HuH-7 (cell line): ENCODE results near the gene SOCS2.

Experiments
- DNase-seq: peaks from one replicate; pipeline ENCODE4 v3.0.0; 2011; ENCODE audit warnings: low spot score

The SOCS2 gene

GRCh38 chr12:93567174-93567573, 5.3 kb upstream of the SOCS2 start:
- DNase-seq = no peak

GRCh38 chr12:93568091-93568490, 4.4 kb upstream of the SOCS2 start:
- no peak for DNase-seq

GRCh38 chr12:93569301-93569655, 3.2 kb upstream of the SOCS2 start:
- no peak for DNase-seq

- peak; percentile 89 for DNase-seq
These were observed 2.6 kb upstream of the SOCS2 start for GRCh38 chr12:93569656-93570551.

GRCh38 chr12:93570552-93571364, 1.7 kb upstream of the SOCS2 start:
- DNase-seq = peak; percentile 86

- peak; percentile 63 for DNase-seq
These were observed 1.0 kb upstream of the SOCS2 start for GRCh38 chr12:93571365-93571924.

GRCh38 chr12:93572712-93573551, 457 bp downstream of the SOCS2 start:
- peak; percentile 17 for DNase-seq

GRCh38 chr12:93573552-93574223, 1.2 kb downstream of the SOCS2 start:
- DNase-seq = peak; percentile 7

- DNase-seq = no peak
These were observed 4.7 kb downstream of the SOCS2 start for GRCh38 chr12:93577222-93577621.

- no peak for DNase-seq
These were observed 5.7 kb downstream of the SOCS2 start for GRCh38 chr12:93578221-93578620.

- DNase-seq = no peak
These were observed 8.2 kb downstream of the SOCS2 start for GRCh38 chr12:93580682-93581081.

- DNase-seq = no peak
These were observed 8.9 kb downstream of the SOCS2 start for GRCh38 chr12:93581370-93581769.

- DNase-seq = no peak
These were observed 9.9 kb downstream of the SOCS2 start for GRCh38 chr12:93582351-93582750.

GRCh38 chr12:93583627-93584392, 11.3 kb downstream of the SOCS2 start:
- no peak for DNase-seq

- DNase-seq = no peak
These were observed 12.8 kb downstream of the SOCS2 start for GRCh38 chr12:93585247-93585646.

GRCh38 chr12:93587611-93588010, 15.1 kb downstream of the SOCS2 start:
- no peak for DNase-seq

- DNase-seq = no peak
These were observed 16.6 kb downstream of the SOCS2 start for GRCh38 chr12:93589081-93589480.

- peak; percentile 26 for DNase-seq
These were observed 18.8 kb downstream of the SOCS2 start for GRCh38 chr12:93591137-93591868.

GRCh38 chr12:93592641-93593406, 20.3 kb downstream of the SOCS2 start:
- no peak for DNase-seq
